HL-60 (cell line): ENCODE data around the gene PHF13.

Source experiments
- DNase-seq, 2 experiments: peaks; one replicate each; pipeline ENCODE4 v3.0.0-alpha.2; 2010 to 2020; ENCODE audit warnings: low read depth in 1 of 2, low spot score in 1 of 2
- H3K27ac ChIP-seq: fragments of 250-450 bp; sonication (Bioruptor Pico); replicated peaks from 2 replicates; pipeline ENCODE4 v1.5.1; 2020; ENCODE audit warnings: mild to moderate bottlenecking, moderate library complexity
- H3K27me3 ChIP-seq: fragments of 250-450 bp; sonication (Bioruptor Pico); 2 replicates; pipeline ENCODE4 v1.5.1; 2021; ENCODE audit warnings: mild to moderate bottlenecking, moderate library complexity; ENCODE audit not compliant: insufficient read depth, poor library complexity, severe bottlenecking
- H3K4me3 ChIP-seq: replicated peaks from 2 replicates; pipeline ENCODE4 v1.5.1; 2011; ENCODE audit warnings: mild to moderate bottlenecking, control low read depth, low read length; ENCODE audit not compliant: insufficient read depth
- GABPA ChIP-seq: IDR thresholded peaks from 2 replicates; pipeline ENCODE4 v1.6.1; 2012; ENCODE audit warnings: low read depth
- POLR2AphosphoS5 ChIP-seq: IDR thresholded peaks from 2 replicates; pipeline ENCODE4 v1.6.1; 2012; ENCODE audit warnings: low read depth
- SPI1 ChIP-seq: IDR thresholded peaks from 2 replicates; pipeline ENCODE4 v1.6.1; 2012; ENCODE audit warnings: low read depth, mild to moderate bottlenecking, borderline replicate concordance
- TF ChIP-seq, protein P1 (sequence below): IDR thresholded peaks from 2 replicates; pipeline ENCODE4 v1.6.1; 2012; ENCODE audit warnings: low read depth; ENCODE audit not compliant: insufficient replicate concordance
- TF ChIP-seq, protein P2 (sequence below): IDR thresholded peaks from one replicate; pipeline ENCODE4 v1.5.1; 2011; ENCODE audit warnings: low read length, control low read depth, inconsistent platforms; ENCODE audit not compliant: insufficient read depth

Gene PHF13

DNA sequence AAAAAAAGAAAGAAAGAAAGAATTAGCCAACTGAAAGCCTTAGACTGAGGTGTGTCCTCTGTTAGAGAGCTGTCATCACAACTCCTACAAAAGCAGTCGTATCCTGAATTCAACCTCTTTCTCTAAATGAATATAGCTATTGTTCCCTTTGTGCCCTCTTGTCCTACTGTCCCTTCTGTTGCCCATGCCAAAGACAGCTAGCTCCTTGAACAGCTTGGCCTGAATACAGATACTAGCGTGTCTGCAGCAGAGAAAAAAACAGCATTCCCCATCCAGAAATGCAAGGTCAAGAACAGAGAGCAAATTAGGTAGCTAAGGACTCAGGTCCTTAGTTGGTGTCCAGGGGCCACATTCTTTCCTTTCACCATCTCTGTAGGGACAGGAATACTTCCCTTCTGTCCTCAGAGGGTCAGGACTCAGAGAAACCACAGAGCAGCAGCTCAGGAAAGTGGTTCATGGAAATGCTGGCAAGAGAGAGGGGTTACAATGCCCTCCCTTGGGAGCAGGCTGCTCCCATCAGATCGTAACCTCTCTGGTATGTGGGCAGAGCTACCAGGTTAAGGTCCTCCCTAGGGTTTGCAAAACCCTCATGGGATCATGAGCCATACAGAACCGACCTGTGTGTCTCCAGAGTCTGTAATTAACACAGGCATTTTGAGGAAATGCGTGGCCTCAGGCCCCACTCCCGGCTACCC lies 35.6 kb upstream of the PHF13 start:
- no peak overlapping the region for H3K4me3 ChIP-seq
- TF ChIP-seq POLR2AphosphoS5: no peak
- TF ChIP-seq GABPA: no peak
- TF ChIP-seq SPI1: no peak
- TF ChIP-seq, protein P1, sequence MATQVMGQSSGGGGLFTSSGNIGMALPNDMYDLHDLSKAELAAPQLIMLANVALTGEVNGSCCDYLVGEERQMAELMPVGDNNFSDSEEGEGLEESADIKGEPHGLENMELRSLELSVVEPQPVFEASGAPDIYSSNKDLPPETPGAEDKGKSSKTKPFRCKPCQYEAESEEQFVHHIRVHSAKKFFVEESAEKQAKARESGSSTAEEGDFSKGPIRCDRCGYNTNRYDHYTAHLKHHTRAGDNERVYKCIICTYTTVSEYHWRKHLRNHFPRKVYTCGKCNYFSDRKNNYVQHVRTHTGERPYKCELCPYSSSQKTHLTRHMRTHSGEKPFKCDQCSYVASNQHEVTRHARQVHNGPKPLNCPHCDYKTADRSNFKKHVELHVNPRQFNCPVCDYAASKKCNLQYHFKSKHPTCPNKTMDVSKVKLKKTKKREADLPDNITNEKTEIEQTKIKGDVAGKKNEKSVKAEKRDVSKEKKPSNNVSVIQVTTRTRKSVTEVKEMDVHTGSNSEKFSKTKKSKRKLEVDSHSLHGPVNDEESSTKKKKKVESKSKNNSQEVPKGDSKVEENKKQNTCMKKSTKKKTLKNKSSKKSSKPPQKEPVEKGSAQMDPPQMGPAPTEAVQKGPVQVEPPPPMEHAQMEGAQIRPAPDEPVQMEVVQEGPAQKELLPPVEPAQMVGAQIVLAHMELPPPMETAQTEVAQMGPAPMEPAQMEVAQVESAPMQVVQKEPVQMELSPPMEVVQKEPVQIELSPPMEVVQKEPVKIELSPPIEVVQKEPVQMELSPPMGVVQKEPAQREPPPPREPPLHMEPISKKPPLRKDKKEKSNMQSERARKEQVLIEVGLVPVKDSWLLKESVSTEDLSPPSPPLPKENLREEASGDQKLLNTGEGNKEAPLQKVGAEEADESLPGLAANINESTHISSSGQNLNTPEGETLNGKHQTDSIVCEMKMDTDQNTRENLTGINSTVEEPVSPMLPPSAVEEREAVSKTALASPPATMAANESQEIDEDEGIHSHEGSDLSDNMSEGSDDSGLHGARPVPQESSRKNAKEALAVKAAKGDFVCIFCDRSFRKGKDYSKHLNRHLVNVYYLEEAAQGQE: no peak
- TF ChIP-seq, protein P2, sequence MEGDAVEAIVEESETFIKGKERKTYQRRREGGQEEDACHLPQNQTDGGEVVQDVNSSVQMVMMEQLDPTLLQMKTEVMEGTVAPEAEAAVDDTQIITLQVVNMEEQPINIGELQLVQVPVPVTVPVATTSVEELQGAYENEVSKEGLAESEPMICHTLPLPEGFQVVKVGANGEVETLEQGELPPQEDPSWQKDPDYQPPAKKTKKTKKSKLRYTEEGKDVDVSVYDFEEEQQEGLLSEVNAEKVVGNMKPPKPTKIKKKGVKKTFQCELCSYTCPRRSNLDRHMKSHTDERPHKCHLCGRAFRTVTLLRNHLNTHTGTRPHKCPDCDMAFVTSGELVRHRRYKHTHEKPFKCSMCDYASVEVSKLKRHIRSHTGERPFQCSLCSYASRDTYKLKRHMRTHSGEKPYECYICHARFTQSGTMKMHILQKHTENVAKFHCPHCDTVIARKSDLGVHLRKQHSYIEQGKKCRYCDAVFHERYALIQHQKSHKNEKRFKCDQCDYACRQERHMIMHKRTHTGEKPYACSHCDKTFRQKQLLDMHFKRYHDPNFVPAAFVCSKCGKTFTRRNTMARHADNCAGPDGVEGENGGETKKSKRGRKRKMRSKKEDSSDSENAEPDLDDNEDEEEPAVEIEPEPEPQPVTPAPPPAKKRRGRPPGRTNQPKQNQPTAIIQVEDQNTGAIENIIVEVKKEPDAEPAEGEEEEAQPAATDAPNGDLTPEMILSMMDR: no peak
- no peaks in the 10 kb centered on the region for H3K27me3 ChIP-seq
- no peak for DNase-seq
- H3K27ac ChIP-seq: no peak overlapping the region

DNA sequence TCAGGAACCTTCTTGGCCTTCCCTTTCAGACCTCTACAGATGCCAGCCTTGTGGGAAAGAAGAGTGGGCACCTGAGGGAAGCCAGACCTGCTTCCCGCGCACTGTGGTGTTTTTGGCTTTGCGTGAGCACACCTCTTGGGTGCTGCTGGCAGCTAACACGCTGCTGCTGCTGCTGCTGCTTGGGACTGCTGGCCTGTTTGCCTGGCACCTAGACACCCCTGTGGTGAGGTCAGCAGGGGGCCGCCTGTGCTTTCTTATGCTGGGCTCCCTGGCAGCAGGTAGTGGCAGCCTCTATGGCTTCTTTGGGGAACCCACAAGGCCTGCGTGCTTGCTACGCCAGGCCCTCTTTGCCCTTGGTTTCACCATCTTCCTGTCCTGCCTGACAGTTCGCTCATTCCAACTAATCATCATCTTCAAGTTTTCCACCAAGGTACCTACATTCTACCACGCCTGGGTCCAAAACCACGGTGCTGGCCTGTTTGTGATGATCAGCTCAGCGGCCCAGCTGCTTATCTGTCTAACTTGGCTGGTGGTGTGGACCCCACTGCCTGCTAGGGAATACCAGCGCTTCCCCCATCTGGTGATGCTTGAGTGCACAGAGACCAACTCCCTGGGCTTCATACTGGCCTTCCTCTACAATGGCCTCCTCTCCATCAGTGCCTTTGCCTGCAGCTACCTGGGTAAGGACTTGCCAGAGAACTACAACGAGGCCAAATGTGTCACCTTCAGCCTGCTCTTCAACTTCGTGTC lies 34.7 kb upstream of the PHF13 start:
- Histone ChIP-seq H3K4me3 (no peak overlapping the region), H3K27me3 (no peaks in the 10 kb centered on the region), H3K27ac (no peak overlapping the region)
- DNase-seq: no peak
- TF ChIP-seq, protein P2: no peak
- TF ChIP-seq, protein P1: no peak
- TF ChIP-seq GABPA (no peak), POLR2AphosphoS5 (no peak), SPI1 (no peak)

DNA sequence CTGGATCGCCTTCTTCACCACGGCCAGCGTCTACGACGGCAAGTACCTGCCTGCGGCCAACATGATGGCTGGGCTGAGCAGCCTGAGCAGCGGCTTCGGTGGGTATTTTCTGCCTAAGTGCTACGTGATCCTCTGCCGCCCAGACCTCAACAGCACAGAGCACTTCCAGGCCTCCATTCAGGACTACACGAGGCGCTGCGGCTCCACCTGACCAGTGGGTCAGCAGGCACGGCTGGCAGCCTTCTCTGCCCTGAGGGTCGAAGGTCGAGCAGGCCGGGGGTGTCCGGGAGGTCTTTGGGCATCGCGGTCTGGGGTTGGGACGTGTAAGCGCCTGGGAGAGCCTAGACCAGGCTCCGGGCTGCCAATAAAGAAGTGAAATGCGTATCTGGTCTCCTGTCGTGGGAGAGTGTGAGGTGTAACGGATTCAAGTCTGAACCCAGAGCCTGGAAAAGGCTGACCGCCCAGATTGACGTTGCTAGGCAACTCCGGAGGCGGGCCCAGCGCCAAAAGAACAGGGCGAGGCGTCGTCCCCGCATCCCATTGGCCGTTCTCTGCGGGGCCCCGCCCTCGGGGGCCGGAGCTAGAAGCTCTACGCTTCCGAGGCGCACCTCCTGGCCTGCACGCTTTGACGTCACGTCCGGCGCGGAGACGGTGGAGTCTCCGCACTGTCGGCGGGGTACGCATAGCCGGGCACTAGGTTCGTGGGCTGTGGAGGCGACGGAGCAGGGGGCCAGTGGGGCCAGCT lies 34.0 kb upstream of the PHF13 start, which contains the start of gene ZBTB48:
Gene ZBTB48 (plus strand): TSS at position 621 of the 745 bp plus-strand sequence. CDS start 616 bp downstream, outside the sequence.
- H3K27ac ChIP-seq: peak within 1 kb of the TSS; percentile 89
- peak within 1 kb of the TSS; percentile 87 for H3K4me3 ChIP-seq
- no peaks in the 10 kb centered on the region for H3K27me3 ChIP-seq
- TF ChIP-seq, protein P2: no peak
- TF ChIP-seq POLR2AphosphoS5: peak; percentile 95
- TF ChIP-seq, protein P1: no peak
- TF ChIP-seq SPI1: no peak
- peak; percentile 74 for TF ChIP-seq GABPA
- peak; percentile 93 to 98 for DNase-seq
